ENCODE results near the gene FAM13A.

Gene FAM13A

DNA sequence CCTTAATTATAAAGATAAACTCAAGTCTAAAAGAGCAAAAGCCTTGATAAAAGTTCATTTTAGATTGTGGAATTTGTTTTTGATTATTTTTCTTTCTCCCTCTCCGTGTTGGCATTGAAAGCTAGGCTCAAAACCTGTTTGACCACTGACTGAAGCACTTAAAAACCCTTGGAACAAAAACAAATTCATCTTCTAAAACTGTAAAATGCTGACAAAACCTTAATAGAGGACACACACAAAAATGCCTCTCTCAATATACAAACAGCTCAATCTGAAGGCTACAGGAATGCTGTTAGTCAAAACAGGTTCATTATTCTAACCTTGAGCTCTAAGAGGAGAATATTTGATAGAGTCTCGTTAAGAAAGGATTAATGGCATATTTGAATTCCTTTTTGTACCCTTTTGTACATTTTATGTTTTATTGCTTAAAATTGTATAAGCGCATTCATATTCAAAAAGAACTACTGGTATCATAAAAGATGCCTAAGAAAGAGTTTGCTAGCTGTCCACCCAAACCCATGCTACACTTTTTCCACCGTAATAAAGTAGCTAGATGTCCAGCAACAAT lies 285.0 kb downstream of the FAM13A start:
- no peaks in the 10 kb centered on the region for H3K9me3 ChIP-seq (ENCODE audit: control insufficient read depth in 1 of 2, low read length in 2 of 2)
- peaks cover 10 to 11% of the 10 kb centered on the region in 2 donors for H3K36me3 ChIP-seq (ENCODE audit: control insufficient read depth in 1 of 2, insufficient read depth in 2 of 2, low read length in 2 of 2)
- H3K4me1 ChIP-seq (ENCODE audit: control insufficient read depth in 1 of 2, insufficient read depth in 2 of 2, low read length in 2 of 2) = no peaks in the 10 kb centered on the region
- H3K27me3 ChIP-seq (ENCODE audit: low read depth, low read length) = no peaks in the 10 kb centered on the region
- no peak overlapping the region for H3K4me3 ChIP-seq (ENCODE audit: low read depth in 1 of 2, low read length in 2 of 2)
- no peak overlapping the region for H3K27ac ChIP-seq (ENCODE audit: low read length)

DNA sequence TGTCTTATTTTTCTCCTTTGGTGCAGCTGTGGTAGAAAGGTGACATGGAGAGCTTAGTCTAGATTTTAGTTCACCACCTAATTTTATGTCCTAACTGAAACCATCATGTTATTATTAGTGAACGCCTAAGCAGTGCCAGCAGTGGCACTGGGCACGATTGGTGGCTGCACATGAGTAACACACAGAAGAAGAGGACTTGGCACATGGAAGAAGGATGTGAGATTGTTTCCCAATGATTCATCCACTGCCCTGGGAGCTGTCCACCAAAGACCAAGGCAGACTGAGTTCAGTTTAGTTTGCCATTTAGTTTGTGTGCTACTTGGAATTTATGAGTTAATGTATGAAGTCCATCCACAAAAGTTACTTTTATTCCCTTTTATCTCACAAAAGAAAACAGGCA lies 291.3 kb downstream of the FAM13A start:
- H3K27ac ChIP-seq (ENCODE audit: low read length) = no peak overlapping the region
- no peaks in the 10 kb centered on the region for H3K27me3 ChIP-seq (ENCODE audit: low read depth, low read length)
- peaks cover 7 to 16% of the 10 kb centered on the region in 2 donors for H3K36me3 ChIP-seq (ENCODE audit: control insufficient read depth in 1 of 2, insufficient read depth in 2 of 2, low read length in 2 of 2)

DNA sequence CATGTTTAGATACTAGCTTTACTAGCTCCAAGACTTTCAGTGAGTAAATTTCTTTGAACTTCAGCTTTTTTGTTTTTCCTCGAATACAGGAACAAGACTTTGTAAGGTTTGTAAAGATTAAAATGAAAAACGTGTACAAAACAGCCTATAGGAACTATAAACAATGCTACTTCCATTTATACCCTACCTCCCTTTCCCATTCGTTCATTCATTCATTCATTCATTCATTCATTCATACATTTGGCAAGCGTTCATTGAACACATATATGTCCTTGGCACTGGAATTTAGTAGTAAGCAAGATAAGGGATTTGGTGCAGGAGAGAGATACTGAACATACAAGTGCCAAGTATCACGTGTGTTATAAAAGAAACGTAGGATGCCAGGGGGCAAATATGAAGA lies 293.9 kb downstream of the FAM13A start:
- Histone ChIP-seq H3K27me3 (ENCODE audit: low read depth, low read length) (no peaks in the 10 kb centered on the region), H3K36me3 (ENCODE audit: control insufficient read depth in 1 of 2, insufficient read depth in 2 of 2, low read length in 2 of 2) (peaks cover 3 to 24% of the 10 kb centered on the region in 2 donors), H3K4me1 (ENCODE audit: control insufficient read depth in 1 of 2, insufficient read depth in 2 of 2, low read length in 2 of 2) (no peaks in the 10 kb centered on the region), H3K9me3 (ENCODE audit: control insufficient read depth in 1 of 2, low read length in 2 of 2) (no peaks in the 10 kb centered on the region), H3K27ac (ENCODE audit: low read length) (no peak overlapping the region), H3K4me3 (ENCODE audit: low read depth in 1 of 2, low read length in 2 of 2) (no peak overlapping the region)

More for the DNA sequence above, 291.3 kb downstream of the FAM13A start:
- Histone ChIP-seq H3K9me3 (ENCODE audit: control insufficient read depth in 1 of 2, low read length in 2 of 2) (no peaks in the 10 kb centered on the region), H3K4me3 (ENCODE audit: low read depth in 1 of 2, low read length in 2 of 2) (no peak overlapping the region), H3K4me1 (ENCODE audit: control insufficient read depth in 1 of 2, insufficient read depth in 2 of 2, low read length in 2 of 2) (no peaks in the 10 kb centered on the region)

DNA sequence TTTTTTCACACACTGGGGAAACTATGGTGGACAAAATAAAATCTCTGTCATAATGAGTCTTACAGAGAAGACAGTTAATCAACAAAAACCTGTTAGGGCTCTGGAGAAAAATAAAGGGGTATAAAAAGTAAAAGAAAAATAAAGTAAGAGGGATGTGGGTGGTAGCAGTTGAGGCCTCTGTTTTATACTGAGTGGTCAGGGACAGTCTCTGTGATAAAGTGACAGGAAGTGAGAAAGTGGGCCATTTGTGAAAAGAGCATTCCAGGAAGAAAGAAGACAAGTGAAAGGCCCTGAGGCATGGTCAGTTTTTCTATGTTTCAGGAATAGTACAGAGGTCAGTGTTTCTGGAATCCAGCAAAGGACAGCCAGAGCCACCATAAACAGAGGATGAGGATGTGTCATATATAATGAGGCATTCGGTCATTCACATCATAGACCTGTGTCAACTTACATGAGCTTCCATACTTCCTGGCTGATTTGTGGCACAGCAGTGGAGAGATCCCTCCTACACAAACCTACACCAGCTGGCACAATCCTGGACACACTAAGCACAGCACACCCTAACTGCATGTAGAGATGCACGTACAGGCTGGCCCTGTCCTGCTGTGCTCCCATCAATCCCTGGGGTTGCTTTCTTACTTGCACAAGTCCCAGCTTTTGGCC lies 295.0 kb downstream of the FAM13A start:
- H3K4me1 ChIP-seq (ENCODE audit: control insufficient read depth in 1 of 2, insufficient read depth in 2 of 2, low read length in 2 of 2) = no peaks in the 10 kb centered on the region
- no peak overlapping the region for H3K4me3 ChIP-seq (ENCODE audit: low read depth in 1 of 2, low read length in 2 of 2)
- H3K36me3 ChIP-seq (ENCODE audit: control insufficient read depth in 1 of 2, insufficient read depth in 2 of 2, low read length in 2 of 2) = peaks cover 3 to 29% of the 10 kb centered on the region in 2 donors
- H3K27me3 ChIP-seq (ENCODE audit: low read depth, low read length) = no peaks in the 10 kb centered on the region
- no peaks in the 10 kb centered on the region for H3K9me3 ChIP-seq (ENCODE audit: control insufficient read depth in 1 of 2, low read length in 2 of 2)
- no peak overlapping the region for H3K27ac ChIP-seq (ENCODE audit: low read length)

DNA sequence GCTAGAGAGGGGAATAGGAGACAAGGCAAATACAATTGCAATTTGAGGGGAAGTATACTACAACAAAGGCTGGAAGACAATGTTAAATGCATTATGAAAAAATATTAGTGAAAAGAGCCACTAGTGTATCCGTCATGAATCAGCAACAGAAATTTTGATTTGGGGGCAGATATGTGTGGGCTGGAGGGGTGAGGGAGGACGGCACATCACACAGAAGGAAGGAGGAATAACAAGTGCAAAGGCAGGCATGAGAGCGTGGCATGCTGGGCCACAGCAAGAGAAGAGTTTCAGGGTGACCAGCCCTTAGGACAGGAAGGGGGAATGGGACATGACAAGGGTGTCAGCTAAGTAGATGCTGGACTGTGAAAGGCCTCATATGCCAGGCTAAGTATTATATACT lies 295.6 kb downstream of the FAM13A start:
- Histone ChIP-seq H3K27ac (ENCODE audit: low read length) (no peak overlapping the region), H3K27me3 (ENCODE audit: low read depth, low read length) (no peaks in the 10 kb centered on the region), H3K9me3 (ENCODE audit: control insufficient read depth in 1 of 2, low read length in 2 of 2) (no peaks in the 10 kb centered on the region), H3K36me3 (ENCODE audit: control insufficient read depth in 1 of 2, insufficient read depth in 2 of 2, low read length in 2 of 2) (peaks cover 0 to 24% of the 10 kb centered on the region in 2 donors), H3K4me3 (ENCODE audit: low read depth in 1 of 2, low read length in 2 of 2) (no peak overlapping the region), H3K4me1 (ENCODE audit: control insufficient read depth in 1 of 2, insufficient read depth in 2 of 2, low read length in 2 of 2) (no peaks in the 10 kb centered on the region)

DNA sequence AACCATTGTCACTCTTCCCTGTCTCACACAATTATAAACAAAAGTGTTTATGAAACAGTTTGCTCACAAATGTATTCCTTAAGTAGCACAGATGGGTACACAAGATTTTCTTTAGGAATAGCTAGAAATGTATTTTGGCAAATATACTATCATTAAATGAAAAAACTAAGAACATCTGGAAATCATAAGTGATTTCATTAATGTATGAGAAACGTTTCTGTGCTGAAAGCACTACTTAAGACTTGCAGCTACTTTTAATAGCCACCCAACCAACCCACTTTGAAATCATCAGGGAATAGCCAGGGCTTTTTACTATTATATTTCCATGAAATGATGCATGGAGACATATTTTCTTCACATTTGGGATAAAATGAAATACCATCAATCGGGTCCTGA lies 297.1 kb downstream of the FAM13A start:
- no peaks in the 10 kb centered on the region for H3K9me3 ChIP-seq (ENCODE audit: control insufficient read depth in 1 of 2, low read length in 2 of 2)
- H3K36me3 ChIP-seq (ENCODE audit: control insufficient read depth in 1 of 2, insufficient read depth in 2 of 2, low read length in 2 of 2) = peaks cover 0 to 29% of the 10 kb centered on the region in 2 donors
- no peak overlapping the region for H3K4me3 ChIP-seq (ENCODE audit: low read depth in 1 of 2, low read length in 2 of 2)
- H3K27ac ChIP-seq (ENCODE audit: low read length) = no peak overlapping the region
- no peaks in the 10 kb centered on the region for H3K4me1 ChIP-seq (ENCODE audit: control insufficient read depth in 1 of 2, insufficient read depth in 2 of 2, low read length in 2 of 2)
- H3K27me3 ChIP-seq (ENCODE audit: low read depth, low read length) = no peaks in the 10 kb centered on the region

DNA sequence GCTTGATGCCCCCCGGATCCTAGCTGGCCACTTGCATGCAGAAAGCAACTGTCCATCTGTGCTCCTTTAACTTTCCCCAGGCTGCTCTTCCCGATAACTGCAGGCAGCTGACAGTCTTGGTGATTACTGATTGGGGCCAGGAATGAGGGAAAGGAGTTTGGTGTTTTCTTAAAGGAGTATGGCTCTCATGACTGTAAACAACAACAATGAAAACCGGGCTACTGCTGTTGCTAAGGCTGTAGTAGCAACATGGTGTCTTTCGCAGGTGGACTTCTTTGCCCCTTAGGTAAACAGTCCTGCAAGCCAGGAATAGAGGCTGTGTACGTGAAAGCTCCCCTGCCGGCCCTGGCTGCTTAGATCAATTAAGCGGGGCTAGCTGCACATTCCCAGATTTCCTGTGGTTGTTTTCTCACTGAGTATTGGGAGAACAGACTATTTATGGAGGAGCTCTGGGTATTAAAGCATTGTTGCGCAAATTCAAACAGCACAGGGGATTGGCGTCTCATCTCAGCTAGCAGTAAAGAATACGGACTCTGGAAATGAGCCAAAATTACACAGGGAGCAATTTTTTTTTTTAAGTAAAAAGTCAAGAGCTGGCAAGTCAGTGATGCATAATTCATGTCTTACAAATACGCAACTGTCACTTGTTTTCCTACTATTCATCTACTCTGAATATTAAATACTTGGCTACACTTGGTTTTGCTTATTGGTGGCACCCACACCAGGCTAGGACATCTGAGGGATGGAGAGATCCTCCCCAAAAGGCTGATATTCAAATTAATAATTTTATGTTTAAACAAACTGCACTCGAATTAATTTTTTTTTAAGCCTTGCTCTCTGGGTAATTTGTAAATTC lies 297.7 kb downstream of the FAM13A start:
- Histone ChIP-seq H3K9me3 (ENCODE audit: control insufficient read depth in 1 of 2, low read length in 2 of 2) (no peaks in the 10 kb centered on the region), H3K27me3 (ENCODE audit: low read depth, low read length) (no peaks in the 10 kb centered on the region), H3K27ac (ENCODE audit: low read length) (no peak overlapping the region), H3K4me3 (ENCODE audit: low read depth in 1 of 2, low read length in 2 of 2) (peak overlapping the region in 1 of 2 donors; percentile 0), H3K36me3 (ENCODE audit: control insufficient read depth in 1 of 2, insufficient read depth in 2 of 2, low read length in 2 of 2) (peaks cover 0 to 29% of the 10 kb centered on the region in 2 donors), H3K4me1 (ENCODE audit: control insufficient read depth in 1 of 2, insufficient read depth in 2 of 2, low read length in 2 of 2) (no peaks in the 10 kb centered on the region)

DNA sequence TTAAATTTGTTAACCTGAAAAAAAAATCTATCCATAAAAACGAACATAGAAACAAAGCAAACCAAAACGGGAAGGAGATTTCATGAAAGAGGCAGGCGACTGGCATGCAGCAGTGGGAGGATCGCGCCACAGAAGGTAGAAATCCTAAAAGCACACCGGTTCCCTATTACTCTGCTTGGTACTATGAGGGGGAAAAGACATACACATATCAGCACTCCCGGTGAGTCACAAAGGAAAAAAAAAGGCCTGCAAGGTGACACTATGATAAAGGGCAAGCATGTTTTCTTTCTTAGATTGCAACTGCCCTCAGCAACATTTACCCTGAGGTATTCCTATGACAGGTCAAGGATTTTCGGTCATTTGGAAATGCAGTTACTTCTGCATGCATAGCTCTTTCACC lies 298.7 kb downstream of the FAM13A start:
- no peaks in the 10 kb centered on the region for H3K9me3 ChIP-seq (ENCODE audit: control insufficient read depth in 1 of 2, low read length in 2 of 2)
- no peaks in the 10 kb centered on the region for H3K27me3 ChIP-seq (ENCODE audit: low read depth, low read length)
- H3K4me1 ChIP-seq (ENCODE audit: control insufficient read depth in 1 of 2, insufficient read depth in 2 of 2, low read length in 2 of 2) = no peaks in the 10 kb centered on the region
- no peak overlapping the region for H3K4me3 ChIP-seq (ENCODE audit: low read depth in 1 of 2, low read length in 2 of 2)
- peaks cover 5 to 32% of the 10 kb centered on the region in 2 donors for H3K36me3 ChIP-seq (ENCODE audit: control insufficient read depth in 1 of 2, insufficient read depth in 2 of 2, low read length in 2 of 2)
- no peak overlapping the region for H3K27ac ChIP-seq (ENCODE audit: low read length)

DNA sequence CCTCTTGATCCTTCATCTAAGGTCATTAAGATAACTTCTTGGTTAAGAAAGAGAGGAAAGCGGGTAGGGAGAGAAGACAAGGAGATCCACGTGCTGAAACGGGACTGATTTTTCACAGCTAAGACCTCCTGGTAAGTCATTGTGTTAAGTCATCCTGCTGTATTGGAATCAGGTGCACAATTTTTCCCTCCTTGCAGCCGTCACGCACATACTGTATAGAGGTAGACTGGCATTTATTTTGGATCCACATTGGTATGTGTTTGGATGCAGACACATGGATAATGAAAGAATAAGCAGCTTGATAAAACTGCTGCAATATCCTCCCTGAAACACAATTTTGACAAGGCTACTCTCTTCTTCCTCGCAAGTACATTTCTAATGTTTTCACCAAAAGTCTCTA lies 299.2 kb downstream of the FAM13A start:
- H3K4me3 ChIP-seq (ENCODE audit: low read depth in 1 of 2, low read length in 2 of 2) = no peak overlapping the region
- no peaks in the 10 kb centered on the region for H3K27me3 ChIP-seq (ENCODE audit: low read depth, low read length)
- H3K36me3 ChIP-seq (ENCODE audit: control insufficient read depth in 1 of 2, insufficient read depth in 2 of 2, low read length in 2 of 2) = peaks cover 6 to 34% of the 10 kb centered on the region in 2 donors
- H3K27ac ChIP-seq (ENCODE audit: low read length) = no peak overlapping the region
- H3K4me1 ChIP-seq (ENCODE audit: control insufficient read depth in 1 of 2, insufficient read depth in 2 of 2, low read length in 2 of 2) = no peaks in the 10 kb centered on the region
- no peaks in the 10 kb centered on the region for H3K9me3 ChIP-seq (ENCODE audit: control insufficient read depth in 1 of 2, low read length in 2 of 2)

DNA sequence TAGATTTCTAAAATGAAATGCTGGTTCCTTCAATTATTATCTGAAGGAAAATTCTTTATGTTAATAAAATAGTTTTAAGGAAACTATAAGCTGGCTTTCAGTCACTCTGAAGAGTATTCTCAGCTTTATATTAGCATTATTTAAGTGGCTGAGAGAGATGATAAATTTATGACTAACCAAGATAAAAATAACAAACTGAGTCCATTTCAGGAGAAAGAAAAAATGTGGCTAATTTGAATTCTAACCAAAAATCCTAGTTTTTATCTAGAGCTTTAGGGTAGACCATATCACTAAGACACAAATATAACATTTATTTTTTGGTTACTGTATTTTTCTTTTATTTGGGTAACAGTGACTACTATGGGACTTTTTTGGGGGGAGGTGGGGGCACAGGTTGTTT lies 299.9 kb downstream of the FAM13A start:
- no peak overlapping the region for H3K27ac ChIP-seq (ENCODE audit: low read length)
- no peak overlapping the region for H3K4me3 ChIP-seq (ENCODE audit: low read depth in 1 of 2, low read length in 2 of 2)
- H3K36me3 ChIP-seq (ENCODE audit: control insufficient read depth in 1 of 2, insufficient read depth in 2 of 2, low read length in 2 of 2) = peaks cover 10 to 38% of the 10 kb centered on the region in 2 donors
- H3K4me1 ChIP-seq (ENCODE audit: control insufficient read depth in 1 of 2, insufficient read depth in 2 of 2, low read length in 2 of 2) = no peaks in the 10 kb centered on the region
- H3K9me3 ChIP-seq (ENCODE audit: control insufficient read depth in 1 of 2, low read length in 2 of 2) = no peaks in the 10 kb centered on the region
- no peaks in the 10 kb centered on the region for H3K27me3 ChIP-seq (ENCODE audit: low read depth, low read length)

DNA sequence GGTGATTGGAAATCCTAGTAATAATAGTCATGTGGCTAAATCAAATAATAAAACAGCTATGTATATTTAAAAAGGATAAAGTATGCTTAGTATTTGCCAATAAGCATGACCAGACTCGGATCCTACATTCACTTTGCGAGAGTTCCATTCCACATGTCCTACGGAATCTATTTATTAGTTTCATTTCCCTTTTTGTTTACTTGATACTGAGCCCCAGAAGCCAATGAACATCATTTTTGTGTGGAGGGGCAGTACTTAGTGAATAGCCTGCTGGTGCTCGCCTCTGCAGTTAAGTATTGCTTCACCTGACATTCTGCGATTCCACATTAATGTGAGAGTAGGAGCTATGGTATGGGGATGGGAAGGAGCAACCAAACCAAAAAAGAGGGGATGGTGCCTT lies 300.8 kb downstream of the FAM13A start:
- H3K9me3 ChIP-seq (ENCODE audit: control insufficient read depth in 1 of 2, low read length in 2 of 2) = no peaks in the 10 kb centered on the region
- H3K4me1 ChIP-seq (ENCODE audit: control insufficient read depth in 1 of 2, insufficient read depth in 2 of 2, low read length in 2 of 2) = no peaks in the 10 kb centered on the region
- H3K27me3 ChIP-seq (ENCODE audit: low read depth, low read length) = no peaks in the 10 kb centered on the region
- peaks cover 15 to 36% of the 10 kb centered on the region in 2 donors for H3K36me3 ChIP-seq (ENCODE audit: control insufficient read depth in 1 of 2, insufficient read depth in 2 of 2, low read length in 2 of 2)
- no peak overlapping the region for H3K27ac ChIP-seq (ENCODE audit: low read length)
- no peak overlapping the region for H3K4me3 ChIP-seq (ENCODE audit: low read depth in 1 of 2, low read length in 2 of 2)
